Hindlimb muscle (tissue), 1 donor: ENCODE results near the gene SAMD11. TPM values are rescaled to one million over a fixed set of nuclear protein-coding genes. Genes with fewer than 3 reads are reported as not detected.
"Not testable (repeated sequence)": the region's sequence is repeated elsewhere in the genome, so short reads cannot be mapped to it uniquely, and the experiment has no call there.

Experiments
- DNase-seq: peaks from one replicate; pipeline ENCODE4 v3.0.0-alpha.2; 2013
- polyA plus RNA-seq: library from polyadenylated mRNA; unstranded; fragments of 120-200 nt; gene quantifications from one replicate; pipeline ENCODE4 v1.2.1, GENCODE V29; 2013; ENCODE audit not compliant: insufficient read length

SAMD11 gene
- polyA plus RNA-seq, 1 donor, result 2.7 TPM

DNA sequence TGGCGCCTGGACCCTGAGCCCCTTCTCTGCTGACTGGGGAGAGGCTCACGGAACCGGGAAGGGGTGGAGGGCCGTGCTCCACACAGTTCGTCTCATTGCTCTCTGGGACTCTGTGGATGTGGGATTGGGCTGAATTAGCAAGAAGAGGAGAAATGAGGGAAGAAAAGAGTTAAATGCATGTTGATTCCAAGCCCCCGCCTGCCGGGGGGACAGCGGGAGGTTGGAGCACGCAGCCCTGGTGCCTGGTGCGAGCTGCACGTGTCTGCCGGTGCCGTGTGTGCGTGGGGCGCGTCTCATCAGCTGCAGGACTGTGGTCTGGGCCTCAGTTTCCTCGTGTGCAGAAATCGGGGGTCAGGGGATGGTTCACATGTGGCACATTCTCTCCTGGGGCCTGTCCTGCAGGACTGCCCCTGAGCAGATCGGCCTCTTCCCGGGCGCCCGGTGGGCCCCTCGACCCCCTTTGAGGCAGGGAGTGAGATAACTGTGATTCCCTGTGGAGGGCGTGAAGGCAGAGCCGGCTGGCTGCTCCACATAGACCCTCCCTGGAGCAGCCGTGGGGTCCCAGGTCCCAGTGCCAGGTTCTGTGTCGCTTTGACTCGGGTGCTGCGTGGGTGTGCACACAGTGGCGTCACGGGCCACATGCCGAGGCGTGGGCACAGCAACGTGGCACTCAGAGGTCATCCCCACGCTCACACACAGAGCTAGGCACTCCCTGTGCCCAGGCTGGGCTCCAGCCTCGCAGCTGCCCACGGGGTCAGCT is 11.4 kb downstream of the SAMD11 start:
- no peak for DNase-seq

DNA sequence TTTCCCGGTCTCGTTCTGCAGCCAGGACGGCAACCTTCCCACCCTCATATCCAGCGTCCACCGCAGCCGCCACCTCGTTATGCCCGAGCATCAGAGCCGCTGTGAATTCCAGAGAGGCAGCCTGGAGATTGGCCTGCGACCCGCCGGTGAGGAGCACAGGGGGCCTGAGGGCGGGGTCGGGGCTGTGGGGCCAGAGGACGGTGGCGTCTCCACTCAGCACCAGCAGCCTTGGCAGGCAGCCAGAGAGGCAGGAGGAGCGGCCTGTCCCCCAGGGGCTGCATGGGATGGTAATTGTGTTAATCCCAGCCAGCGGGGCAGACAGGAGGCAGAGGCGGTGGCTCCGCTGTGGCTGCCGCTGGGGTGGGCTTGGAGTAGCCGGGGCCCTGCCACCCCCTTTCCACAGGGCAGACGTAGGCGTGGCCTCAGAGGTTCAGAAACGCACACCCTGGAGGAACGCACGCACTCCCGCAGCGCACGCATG is 12.1 kb downstream of the SAMD11 start:
- no peak for DNase-seq

DNA sequence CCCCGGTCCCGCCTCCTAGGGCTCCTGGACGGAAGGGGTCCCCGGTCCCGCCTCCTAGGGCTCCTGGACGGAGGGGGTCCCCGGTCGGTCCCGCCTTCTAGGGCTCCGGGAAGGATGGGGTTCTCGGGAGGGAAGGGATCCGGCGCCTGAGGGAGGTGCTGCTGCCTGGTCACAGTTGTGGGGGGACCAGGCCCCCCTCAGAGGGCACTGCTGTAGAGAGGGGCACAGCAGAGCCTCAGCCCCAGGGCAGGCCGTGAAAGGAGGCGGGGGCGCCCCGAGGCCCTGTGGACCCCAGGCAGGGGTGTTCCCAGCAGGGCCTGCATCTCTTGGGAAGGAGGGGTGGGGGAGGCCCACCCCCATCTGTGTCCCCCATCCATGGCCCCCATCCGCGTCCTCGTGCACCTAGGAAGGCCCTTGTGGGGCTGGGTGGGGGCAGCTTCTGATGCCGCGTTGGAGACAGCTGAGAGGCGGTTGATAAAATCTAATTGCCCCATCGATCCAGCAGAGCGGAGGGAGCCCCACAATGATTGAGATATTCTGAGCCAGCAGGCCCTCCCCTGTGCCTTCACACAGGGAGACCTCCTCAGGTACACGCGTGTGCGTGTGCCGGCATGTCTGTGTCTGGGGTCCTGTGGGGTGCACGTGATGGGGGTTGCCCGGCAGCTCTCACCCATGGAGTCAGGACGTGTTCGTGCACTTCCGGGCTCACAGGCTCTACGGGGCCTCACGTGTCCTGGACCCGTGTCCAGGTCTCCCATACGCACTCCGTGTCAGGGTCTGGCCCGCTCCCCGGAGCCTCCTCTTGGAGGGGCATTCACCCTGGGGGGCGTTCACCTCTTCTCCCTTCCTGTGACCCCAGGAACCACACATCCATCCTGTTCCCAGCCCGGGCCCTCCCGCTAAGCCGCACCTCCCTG is 12.9 kb downstream of the SAMD11 start:
- DNase-seq, result no peak

DNA sequence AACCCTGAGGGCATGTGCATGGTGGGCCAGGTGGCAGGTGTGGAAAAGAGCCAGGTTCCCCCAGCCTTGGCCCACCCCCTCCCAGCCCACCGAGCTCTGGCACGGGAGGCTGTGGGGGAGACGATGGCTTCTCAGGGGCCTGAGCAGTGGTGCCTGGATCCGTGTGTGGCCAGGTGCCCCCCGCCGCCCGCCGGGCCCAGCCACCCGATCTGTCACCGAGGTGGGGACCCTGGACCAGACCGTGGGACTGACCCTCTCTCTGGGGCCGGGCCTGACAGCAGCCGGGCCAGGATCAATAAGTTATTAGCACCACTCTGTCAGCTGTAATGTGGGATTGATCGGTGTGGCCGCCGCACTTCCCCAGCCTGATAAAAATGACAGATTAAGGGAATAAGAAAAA is 13.8 kb downstream of the SAMD11 start:
- no peak for DNase-seq

DNA sequence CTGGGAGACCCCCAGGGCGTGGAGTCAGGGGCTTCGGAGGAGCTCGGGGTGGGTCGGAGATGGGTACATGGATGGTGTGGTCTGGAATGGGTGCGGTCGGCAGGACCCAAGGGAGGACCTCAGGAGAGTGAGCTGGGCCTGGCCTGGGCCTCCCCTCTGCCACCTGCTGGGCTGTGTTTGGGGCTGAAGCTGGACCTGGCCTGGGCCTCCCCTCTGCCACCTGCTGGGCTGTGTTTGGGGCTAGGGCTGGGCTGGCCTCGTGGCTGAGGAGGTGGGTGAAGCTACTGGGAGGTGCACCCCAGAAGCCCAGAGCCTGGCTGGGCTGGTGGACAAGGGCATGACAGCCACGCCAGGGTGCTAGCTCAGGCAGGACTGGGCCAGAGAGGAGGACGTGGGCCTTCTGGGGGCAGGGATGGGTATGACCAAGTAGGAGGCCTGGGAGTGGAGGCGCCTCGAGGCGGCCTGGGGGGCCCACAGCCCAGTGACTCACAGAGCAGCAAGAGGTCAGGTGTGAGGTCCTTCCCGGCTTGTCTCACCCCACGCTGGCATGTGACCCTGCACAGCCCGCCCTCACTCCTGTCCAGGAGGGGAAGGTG is 14.5 kb downstream of the SAMD11 start:
- DNase-seq, result no peak

DNA sequence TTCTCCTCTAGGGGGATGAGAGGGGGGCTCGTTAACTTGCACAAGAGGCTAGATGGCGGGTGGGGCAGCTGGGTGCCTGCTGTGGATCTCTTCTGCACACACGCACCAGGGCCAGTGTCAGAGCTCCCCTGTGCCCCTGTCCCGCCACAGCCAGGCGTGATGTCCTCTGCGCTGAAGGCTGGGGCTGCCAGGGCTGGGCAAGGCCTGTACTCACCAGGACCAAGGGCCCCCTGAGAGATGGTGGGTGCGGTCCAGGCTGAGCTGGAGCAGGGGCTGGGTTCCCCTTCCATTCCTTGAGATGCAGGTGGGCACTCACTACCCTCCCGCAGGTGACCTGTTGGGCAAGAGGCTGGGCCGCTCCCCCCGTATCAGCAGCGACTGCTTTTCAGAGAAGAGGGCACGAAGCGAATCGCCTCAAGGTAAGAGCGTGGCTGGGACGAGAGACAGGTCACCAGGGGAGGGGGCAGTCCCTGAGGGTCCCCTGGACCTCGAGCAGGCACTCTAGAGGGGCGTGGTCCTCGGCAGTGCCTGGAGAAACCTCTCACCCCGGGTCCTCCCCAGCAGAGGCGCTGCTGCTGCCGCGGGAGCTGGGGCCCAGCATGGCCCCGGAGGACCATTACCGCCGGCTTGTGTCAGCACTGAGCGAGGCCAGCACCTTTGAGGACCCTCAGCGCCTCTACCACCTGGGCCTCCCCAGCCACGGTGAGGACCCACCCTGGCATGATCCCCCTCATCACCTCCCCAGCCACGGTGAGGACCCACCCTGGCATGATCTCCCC is 15.2 kb downstream of the SAMD11 start:
- DNase-seq, result no peak

DNA sequence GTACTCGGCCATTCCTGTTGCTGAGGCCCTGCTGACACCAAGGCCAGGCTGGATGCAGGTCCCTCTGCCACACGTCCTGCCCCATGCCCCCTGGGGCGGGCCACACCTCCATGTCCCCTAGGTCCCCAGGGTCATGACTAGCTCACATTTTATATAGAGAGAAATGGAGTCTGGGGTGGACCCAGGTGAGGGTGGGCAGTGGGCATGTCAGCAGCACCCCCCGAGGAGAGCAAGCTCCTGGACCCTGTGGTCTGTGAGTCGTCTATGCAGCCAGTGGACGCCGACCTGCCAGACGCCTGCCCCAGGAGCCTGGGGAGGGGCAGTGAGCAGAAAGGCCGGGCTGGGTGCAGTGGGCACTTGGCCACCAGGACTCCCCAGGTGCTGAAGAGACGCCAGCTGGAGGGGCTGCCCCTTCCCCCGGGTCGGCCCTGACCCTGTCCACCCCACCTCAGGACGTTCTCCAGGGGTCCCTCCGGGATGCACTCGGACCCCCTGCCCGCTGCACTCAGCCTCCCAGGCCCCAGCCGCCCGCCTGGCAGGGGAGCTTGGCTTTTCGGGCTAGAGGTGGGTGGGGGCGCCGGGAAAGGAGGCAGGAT is 15.9 kb downstream of the SAMD11 start:
- no peak for DNase-seq

DNA sequence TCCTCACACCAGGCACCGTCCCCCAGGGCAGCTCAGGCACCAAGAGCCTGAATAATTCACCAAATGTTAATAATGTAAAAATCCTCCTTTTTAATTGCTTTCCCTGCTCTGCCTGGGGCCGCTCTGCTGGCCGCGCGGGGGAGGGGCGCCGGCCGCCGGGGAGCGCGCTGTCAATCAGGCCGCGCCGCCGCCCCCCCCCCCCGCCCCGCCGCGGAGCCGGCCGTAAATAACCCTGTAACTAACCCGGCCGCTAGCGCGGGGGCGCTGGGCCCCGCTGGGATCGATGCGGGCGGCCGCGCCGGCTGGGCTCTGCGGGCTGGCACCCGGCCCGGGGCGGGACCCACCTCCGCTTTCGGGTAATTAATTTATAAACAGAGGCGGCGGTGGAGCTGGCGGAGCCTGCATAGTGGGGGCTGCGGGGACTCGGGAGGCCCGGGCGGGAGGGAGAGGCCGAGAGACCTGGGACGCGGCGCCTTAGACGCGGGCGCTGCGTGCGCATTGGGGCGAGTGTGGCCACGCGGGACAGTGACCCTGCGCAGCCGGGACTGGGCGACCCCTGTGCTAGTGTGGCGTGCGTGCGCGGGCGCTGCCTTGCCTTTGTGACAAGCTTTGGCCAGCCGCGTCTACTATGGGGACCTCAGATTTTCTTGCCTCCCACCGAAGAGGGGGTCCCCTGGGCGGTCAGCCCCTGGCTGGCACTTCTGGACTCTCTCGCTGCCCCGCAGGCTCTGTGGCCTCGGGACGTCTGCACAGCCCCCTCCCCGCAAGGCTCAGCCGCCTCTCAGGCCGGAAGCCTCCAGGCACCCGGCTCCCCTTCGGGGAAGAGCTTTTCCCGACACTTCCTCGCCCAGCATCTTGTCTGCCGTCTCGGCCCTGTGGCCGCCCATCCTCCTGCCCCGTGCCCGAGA is 16.6 kb downstream of the SAMD11 start:
- peak; percentile 69 for DNase-seq

DNA sequence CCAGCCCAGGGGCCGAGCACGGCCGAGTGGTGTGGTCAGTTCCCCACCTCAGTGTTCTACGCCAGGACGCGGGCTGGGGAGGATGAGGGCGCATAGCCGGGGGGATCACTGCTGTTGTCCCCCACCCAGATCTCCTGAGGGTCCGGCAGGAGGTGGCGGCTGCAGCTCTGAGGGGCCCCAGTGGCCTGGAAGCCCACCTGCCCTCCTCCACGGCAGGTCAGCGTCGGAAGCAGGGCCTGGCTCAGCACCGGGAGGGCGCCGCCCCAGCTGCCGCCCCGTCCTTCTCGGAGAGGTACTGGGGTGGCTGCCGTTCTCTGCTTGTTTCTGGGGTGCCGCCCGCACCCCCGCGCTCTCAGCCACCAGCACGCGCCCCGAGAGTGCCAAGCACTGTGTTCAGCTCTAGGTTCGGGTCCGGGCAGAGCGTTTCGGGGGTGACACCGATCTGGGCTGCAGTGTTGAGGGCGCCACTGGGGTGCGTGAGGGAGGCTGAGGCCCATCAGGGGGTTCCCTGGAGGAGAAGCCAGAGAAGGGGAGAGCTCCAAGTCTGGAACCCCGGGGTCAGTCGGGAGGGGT is 17.4 kb downstream of the SAMD11 start:
- DNase-seq, result no peak

DNA sequence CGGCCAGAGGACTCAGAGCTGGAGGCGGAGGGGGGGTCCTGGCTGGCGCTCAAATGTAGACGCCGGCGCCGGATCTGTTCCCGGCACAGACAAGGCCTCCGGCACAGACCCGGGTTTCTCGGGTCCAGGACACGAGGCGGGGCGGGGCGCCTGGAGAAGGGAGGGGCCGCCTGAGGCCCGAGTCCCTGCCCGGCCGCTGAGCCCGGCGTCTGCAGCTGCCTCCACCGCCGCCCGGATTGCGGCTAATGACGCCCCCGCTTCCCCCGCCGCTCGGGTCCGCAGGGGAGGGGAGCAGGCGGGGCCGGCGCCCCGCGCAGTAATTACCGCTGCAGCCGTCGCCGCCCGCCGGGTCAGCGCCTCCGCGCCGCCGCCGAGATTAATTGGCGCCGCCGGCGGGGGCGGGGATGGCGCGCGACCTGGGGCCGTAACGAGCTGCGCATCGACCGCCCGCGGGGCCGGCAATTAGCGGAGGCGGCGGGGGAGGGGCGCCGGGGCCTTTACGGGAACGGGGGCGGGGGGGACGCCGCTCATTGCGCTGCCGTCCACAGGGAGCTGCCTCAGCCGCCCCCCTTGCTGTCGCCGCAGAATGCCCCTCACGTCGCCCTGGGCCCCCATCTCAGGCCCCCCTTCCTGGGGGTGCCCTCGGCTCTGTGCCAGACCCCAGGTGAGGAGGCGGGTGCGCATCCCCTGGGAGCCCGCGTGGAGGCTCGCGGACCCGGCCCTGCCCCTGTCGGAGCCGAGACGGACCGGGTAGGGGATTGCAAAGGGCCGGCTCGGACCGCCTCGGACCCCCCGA is 18.1 kb downstream of the SAMD11 start:
- DNase-seq, result peak; percentile 83

DNA sequence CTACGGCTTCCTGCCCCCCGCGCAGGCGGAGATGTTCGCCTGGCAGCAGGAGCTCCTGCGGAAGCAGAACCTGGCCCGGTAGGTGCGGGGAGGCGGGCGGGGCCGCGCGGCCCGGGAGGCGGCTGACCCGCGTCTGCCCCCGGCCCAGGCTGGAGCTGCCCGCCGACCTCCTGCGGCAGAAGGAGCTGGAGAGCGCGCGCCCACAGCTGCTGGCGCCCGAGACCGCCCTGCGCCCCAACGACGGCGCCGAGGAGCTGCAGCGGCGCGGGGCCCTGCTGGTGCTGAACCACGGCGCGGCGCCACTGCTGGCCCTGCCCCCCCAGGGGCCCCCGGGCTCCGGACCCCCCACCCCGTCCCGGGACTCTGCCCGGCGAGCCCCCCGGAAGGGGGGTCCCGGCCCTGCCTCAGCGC is 18.7 kb downstream of the SAMD11 start:
- DNase-seq, result no peak

DNA sequence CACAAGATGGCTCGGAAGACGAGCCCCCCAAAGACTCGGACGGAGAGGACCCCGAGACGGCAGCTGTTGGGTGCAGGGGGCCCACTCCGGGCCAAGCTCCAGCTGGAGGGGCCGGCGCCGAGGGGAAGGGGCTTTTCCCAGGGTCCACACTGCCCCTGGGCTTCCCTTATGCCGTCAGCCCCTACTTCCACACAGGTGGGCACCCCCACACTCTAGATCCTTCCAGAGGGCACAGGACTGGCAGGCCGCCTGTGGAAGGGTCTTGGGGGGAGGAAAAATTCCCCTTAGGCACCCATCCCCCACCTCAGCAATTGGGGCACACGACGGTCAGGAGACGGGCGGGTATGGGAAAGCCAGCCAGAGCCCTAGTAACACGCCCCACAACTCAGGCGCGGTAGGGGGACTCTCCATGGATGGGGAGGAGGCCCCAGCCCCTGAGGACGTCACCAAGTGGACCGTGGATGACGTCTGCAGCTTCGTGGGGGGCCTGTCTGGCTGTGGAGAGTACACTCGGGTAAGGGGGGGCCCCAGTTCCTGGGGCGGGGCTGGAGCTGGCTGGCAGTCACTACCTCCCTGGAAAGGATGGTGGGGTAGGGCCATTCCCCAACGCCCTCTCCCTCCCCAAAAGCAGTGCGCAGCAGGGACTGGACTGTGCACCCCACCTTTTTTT is 19.3 kb downstream of the SAMD11 start:
- no peak for DNase-seq

DNA sequence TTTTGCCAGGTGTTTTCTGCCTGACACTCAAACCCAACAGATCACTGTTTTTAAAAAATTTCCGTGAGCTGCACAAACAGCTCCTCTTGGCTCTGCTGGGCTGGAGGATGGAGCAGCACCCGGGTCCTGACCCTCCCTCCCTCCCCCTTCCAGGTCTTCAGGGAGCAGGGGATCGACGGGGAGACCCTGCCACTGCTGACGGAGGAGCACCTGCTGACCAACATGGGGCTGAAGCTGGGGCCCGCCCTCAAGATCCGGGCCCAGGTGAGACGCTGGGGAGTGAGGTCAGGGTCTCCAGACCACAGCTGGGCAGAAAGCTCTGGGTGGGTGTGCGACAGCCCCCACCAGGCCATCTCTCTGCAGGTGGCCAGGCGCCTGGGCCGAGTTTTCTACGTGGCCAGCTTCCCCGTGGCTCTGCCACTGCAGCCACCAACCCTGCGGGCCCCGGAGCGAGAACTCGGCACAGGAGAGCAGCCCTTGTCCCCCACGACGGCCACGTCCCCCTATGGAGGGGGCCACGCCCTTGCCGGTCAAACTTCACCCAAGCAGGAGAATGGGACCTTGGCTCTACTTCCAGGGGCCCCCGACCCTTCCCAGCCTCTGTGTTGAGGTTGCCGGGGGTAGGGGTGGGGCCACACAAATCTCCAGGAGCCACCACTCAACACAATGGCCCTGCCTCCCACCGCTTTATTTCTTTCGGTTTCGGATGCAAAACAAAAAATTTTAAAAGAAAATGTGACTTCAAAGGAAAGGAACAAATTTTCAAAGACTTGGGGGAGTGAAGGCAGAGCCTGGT is 20.0 kb downstream of the SAMD11 start:
- no peak for DNase-seq

DNA sequence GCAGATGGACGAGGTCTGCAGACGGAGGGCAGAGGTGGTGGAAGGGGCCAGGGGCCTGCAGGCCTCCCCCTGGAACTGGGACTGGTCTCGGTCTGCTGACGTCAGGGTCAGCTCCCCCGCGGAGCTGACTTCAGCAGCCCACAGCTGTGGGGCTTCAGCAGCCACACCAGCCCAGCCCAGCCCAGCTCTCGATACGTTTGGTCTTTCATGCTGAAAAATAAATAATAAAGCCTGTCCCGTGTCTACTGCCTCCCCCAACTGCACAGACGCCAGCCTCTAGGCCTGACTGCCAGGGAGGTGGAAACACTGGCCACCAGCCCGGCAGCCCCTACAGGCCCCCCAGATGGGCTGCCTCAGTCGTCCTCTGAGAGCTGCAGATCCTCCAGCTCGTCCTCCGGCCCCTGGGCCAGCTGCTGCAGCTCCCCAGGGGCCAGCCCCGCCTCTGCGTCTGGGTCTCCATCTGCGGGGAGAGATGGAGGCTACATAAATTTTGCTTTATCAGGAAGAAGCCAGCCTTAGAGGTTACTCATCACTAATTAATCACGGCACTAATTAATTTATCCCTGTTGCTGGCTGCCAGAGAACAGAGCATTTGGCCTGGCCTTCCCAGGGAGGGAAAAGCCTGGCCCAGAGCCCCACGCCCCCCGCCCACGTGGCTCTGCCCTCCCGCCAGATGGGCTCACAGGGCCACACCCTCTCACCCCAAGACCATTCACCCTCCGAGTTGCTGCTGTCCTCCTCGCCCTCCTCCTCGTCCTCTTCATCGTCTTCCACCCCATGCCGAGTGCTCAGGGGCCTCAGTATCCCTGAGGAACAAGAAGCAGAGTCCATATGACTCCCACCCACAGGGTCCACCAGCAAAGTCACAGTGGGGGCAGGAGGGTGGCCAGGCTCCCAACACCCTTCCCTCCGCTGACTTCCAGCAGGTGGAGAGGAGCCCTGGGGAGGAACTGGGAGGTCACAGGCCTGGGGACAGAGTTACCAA is 20.9 kb downstream of the SAMD11 start:
- peak; percentile 61 for DNase-seq

DNA sequence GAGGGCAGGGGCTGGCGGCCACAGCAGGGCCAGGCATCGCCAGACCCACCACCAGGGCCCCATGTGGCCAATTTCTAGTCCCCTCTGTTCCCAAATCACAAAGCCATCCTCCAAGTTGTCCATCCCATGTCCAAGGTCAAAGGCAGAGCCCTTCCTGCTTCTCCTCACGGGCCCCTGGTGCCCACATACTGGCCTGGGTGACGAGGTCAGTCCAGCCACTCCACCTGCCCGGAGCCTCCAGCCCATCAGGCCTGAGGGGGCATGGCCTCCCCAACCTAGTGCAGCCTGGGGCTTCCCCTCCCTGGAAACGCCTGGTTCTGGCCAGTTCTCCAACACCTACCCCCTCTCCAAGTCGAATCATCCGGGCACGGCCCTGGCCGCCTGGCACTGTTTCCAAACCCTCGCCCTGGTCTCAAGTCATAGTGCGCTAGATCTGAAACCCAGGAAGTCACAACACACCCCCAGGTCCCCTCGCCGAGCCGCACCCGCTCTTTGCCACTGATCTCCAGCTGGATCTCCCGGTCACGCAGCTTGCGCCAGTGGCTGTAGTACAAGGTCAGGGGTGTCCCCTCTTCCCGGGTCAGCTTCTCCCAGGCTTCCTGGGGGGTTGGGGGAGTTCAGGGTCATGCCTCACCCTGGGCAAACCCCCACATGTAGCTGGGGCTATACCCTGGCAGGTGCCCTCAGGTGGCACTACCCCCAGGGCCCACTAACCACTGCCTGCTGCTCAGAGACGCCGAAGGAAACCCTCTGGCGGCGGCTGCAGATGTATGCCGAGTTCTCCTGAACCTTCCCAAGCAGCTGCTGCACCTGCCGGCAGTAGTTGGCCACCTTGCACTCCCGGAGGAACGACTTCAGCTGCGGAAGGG is 22.2 kb downstream of the SAMD11 start:
- no peak for DNase-seq

DNA sequence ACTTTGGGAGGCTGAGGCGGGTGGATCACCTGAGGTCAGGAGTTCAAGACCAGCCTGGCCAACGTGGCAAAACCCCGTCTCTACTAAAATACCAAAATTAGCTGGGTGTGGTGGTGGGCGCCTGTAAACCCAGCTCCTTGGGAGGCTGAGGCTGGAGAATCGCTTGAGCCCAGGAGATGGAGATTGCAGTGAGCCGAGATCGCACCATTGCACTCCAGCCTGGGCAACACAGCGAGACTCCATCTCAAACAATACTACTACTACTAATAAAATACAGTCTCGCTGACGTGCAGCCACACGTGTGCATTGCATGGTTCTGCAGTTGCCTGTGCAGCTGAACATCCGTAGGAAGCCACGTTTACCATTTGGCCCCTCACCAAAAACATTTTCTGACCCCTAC is 23.1 kb downstream of the SAMD11 start:
- not testable (repeated sequence) for DNase-seq
